Aorta (tissue), 5 donors: Measurements from ENCODE around the gene ROBO1. TPM values are rescaled to one million over a fixed set of nuclear protein-coding genes. Genes with fewer than 3 reads are reported as not detected.

ENCODE experiments used
- ATAC-seq: fragments of 200-7000 bp; cut with Tn5 transposase; one replicate; pipeline ENCODE4 v1.9.1; 2022; ENCODE audit warnings: moderate library complexity; ENCODE audit not compliant: low FRiP score
- DNase-seq, 2 donors: peaks; one replicate each; pipeline ENCODE4 v3.0.0-alpha.2; 2020
- H3K27ac ChIP-seq, 2 donors: one replicate each; pipeline ENCODE4 v1.5.1; 2013; ENCODE audit warnings: low read length in 2 of 2, mild to moderate bottlenecking in 2 of 2, moderate library complexity in 2 of 2, control low read depth in 1 of 2, inconsistent platforms in 1 of 2, low read depth in 1 of 2
- H3K27me3 ChIP-seq, 2 donors: one replicate each; pipeline ENCODE4 v1.6.1; 2013; ENCODE audit warnings: control low read depth in 1 of 2, low read length in 1 of 2, mild to moderate bottlenecking in 1 of 2, moderate library complexity in 1 of 2; ENCODE audit not compliant: insufficient read depth in 2 of 2, control insufficient read depth in 1 of 2
- H3K36me3 ChIP-seq, 2 donors: one replicate each; pipeline ENCODE4 v1.6.1; 2013; ENCODE audit warnings: control low read depth in 1 of 2, low read length in 1 of 2, mild to moderate bottlenecking in 1 of 2; ENCODE audit not compliant: insufficient read depth in 2 of 2, control insufficient read depth in 1 of 2
- H3K4me1 ChIP-seq, 2 donors: one replicate each; pipeline ENCODE4 v1.6.1; 2013; ENCODE audit warnings: low read length in 2 of 2, control low read depth in 1 of 2, mild to moderate bottlenecking in 1 of 2, moderate library complexity in 1 of 2; ENCODE audit not compliant: insufficient read depth in 2 of 2, control insufficient read depth in 1 of 2
- H3K4me3 ChIP-seq, 2 donors: one replicate each; pipeline ENCODE4 v1.5.1; 2013; ENCODE audit warnings: low read length in 2 of 2, control low read depth in 1 of 2, mild to moderate bottlenecking in 1 of 2
- H3K9me3 ChIP-seq: one replicate; pipeline ENCODE4 v1.6.1; 2013; ENCODE audit warnings: mild to moderate bottlenecking, low read length; ENCODE audit not compliant: control insufficient read depth
- WGBS, 2 donors: extraction: QIAGEN DNeasy Blood & Tissue Kit; methylation state at CpG; one replicate each; pipeline ENCODE4 v1.1.7; 2013; 5-methylcytosine and 5-hydroxymethylcytosine counted together
- intact Hi-C, 2 donors: fragments of 100-400 bp; cut with DNase I; formaldehyde crosslinking; loops; one replicate each; pipeline versions ENCODE4 v1.14.2 to v1.15.0; 2022
- polyA plus RNA-seq, 2 donors: library from polyadenylated mRNA; stranded (reverse); fragments of 200-250 nt; gene quantifications; one replicate each; pipeline ENCODE4 v1.2.3, GENCODE V29; 2013
- total RNA-seq, 2 donors: library from RNA; stranded (reverse); fragmentation: NEBNext Ultra II Directional; extraction: Animal tissue kit (Norgen Biotek cat#: 25700); gene quantifications; one replicate each; pipeline ENCODE4 v1.2.1, GENCODE V29; 2021
- donor health status: healthy with polysubstance abuse.
- donor health status: Bipolar disorder and iron deficiency.
- donor health status: DM: no; HTN: no; CAD: no.
- donor health status: DM: no; HTN: no; CAD: no.
- donor health status: DM: yes; HTN: yes; CAD: no.

Gene ROBO1
- total and polyA plus RNA-seq, 4 donors, result 2.1 to 33.1 (median 16.6) TPM

GRCh38 chr3:79361748-79362378 lies 405.9 kb downstream of the ROBO1 start:
- Histone ChIP-seq H3K4me3 (no peak overlapping the region), H3K9me3 (no peaks in the 10 kb centered on the region), H3K27ac (no peak overlapping the region), H3K36me3 (no peaks in the 10 kb centered on the region), H3K4me1 (no peaks in the 10 kb centered on the region), H3K27me3 (no peaks in the 10 kb centered on the region)
- intact Hi-C loops, result loop anchor here in 1 of 2 donors (10.0 kb wide), 1 partner anchor 247 kb away; no protein-coding TSS in a partner anchor
- DNase-seq (no peak), ATAC-seq (no peak)
- 19 to 20% methylated on average over 7 of the region's 7 CpGs for WGBS, 2 donors

DNA sequence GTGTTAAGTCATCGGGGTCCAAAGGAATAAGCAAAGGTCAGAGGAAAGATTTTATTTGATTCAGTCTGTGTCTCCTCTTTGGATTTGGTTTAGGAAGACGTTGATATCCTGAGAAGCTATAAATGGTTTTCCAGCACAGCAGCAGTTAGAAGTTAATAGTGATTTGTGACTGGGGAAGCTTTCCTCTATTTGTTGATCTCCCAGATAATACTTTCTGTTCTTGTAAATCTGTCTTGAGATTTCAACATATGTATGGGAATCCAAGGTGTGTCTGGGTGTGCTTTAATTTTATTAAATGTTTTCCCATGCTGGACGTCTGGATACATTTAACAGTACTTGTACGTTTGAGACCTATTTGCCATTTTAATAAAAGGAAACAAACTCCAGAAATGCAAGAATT lies 409.5 kb downstream of the ROBO1 start:
- Histone ChIP-seq H3K4me3 (no peak overlapping the region), H3K27ac (no peak overlapping the region), H3K9me3 (no peaks in the 10 kb centered on the region), H3K4me1 (no peaks in the 10 kb centered on the region), H3K27me3 (no peaks in the 10 kb centered on the region), H3K36me3 (no peaks in the 10 kb centered on the region)
- DNase-seq, result no peak
- no peak for ATAC-seq
- intact Hi-C loops, result no loop called here
- 72 to 80% methylated on average over 4 of the region's 4 CpGs for whole genome bisulfite sequencing, 2 donors

DNA sequence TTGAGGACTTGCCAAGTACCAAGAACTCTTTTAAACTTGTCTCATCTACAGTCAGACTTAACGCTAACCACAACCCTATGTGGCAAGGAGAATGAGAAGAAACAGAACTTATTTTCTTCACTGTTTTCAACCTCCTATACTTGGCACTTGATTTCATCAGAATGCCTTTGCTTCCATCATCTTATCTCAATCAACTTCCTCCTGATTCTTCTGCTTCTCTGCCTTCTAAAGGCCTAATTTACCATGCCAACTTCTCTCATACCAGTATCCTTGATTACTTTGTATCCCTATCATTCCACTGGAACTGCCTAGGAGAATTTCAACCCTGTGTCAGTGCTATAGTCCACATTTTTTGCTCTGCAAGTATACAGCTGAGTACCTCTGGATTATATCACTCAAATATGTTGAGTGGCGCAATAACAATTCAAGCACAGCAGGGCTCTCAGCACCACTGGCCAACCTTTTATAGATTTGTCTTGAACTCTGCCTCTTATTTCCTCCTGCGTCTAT lies 413.6 kb downstream of the ROBO1 start:
- no peaks in the 10 kb centered on the region for H3K4me1 ChIP-seq
- H3K27ac ChIP-seq, result no peak overlapping the region
- no peak overlapping the region for H3K4me3 ChIP-seq
- no peaks in the 10 kb centered on the region for H3K36me3 ChIP-seq
- WGBS, 2 donors, result 48 to 50% methylated on average over 3 of the region's 3 CpGs
- intact Hi-C loops, result no loop called here
- ATAC-seq, result no peak
- H3K27me3 ChIP-seq, result no peaks in the 10 kb centered on the region
- no peak for DNase-seq
- H3K9me3 ChIP-seq, result no peaks in the 10 kb centered on the region

DNA sequence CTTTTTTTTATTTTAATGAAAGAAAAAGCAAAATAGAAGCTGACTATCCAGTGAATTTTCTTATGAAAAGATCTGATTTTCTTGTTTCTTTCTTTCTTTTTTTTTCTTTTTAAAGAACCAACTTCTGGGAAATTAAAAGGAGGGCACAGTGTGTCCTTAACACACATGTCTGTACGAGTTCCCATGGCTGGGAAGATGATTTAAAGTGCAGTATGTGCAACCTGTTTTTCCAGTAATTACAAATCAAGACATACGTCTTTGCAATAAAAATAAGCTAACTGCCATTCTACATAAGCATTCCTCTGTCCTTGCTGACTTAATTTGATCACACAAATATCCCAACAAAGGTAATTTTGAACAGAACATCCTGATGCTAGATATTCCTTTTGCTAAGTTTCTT lies 416.1 kb downstream of the ROBO1 start:
- intact Hi-C loops, result no loop called here
- no peak for ATAC-seq
- no peaks in the 10 kb centered on the region for H3K9me3 ChIP-seq
- no peaks in the 10 kb centered on the region for H3K27me3 ChIP-seq
- WGBS, 2 donors, result 58 to 75% methylated on average over 2 of the region's 2 CpGs
- no peak for DNase-seq
- no peak overlapping the region for H3K4me3 ChIP-seq
- no peaks in the 10 kb centered on the region for H3K36me3 ChIP-seq
- no peak overlapping the region for H3K27ac ChIP-seq
- H3K4me1 ChIP-seq, result no peaks in the 10 kb centered on the region

DNA sequence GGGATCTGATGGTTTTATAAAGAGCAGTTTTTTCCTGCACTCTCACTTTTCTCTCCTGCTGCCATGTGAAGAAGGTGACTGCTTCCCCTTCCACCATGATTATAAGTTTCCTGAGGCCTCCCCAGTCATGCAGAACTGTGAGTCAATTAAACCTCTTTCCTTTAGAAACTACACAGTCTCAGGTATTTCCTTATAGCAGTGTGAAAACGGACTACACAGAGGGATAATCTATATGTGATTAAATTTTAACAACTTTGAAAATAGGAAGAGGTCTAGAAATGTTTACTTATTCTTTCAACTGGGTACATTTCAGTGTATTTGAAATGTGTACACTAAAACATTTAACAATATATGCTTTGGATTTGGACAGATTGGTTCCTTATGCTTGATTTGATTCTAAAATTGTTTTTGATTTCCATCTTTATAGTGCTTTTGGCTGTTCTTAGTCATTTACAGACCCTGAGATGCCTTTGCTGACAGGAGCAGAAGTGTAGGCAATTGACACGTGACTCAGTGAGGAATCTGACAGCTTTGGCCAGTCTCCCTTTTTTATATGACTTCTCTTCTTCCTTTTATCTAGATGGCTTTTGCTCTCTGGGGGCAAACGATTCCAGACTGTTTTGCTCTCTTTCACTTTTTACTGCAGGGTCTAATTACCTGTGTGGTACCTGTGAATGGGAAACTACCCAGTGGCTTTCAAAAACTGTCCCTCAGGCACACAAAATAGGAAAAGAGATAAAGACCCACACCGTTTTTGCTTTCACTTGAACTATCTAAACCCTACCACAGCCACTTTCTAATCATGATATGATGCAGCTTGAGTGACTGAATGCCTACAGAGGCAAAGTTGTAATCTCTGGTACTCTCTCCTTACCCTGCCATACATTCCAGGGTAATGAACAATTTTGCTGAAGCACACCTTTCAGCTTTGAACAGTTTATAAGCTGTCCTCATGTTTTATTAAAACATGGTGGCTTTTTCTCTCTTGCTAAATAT lies 422.6 kb downstream of the ROBO1 start:
- ATAC-seq (no peak), DNase-seq (no peak)
- Histone ChIP-seq H3K4me3 (no peak overlapping the region), H3K9me3 (no peaks in the 10 kb centered on the region), H3K27ac (no peak overlapping the region), H3K36me3 (no peaks in the 10 kb centered on the region), H3K4me1 (no peaks in the 10 kb centered on the region), H3K27me3 (no peaks in the 10 kb centered on the region)
- WGBS, 2 donors, result 28 to 34% methylated on average over 4 of the region's 4 CpGs
- intact Hi-C loops, result no loop called here

GRCh38 chr3:79341961-79342360 lies 425.8 kb downstream of the ROBO1 start:
- H3K27ac ChIP-seq, result no peak overlapping the region
- ATAC-seq, result no peak
- no peaks in the 10 kb centered on the region for H3K9me3 ChIP-seq
- H3K4me3 ChIP-seq, result no peak overlapping the region
- H3K36me3 ChIP-seq, result no peaks in the 10 kb centered on the region
- intact Hi-C loops, result no loop called here
- H3K27me3 ChIP-seq, result no peaks in the 10 kb centered on the region
- no peak for DNase-seq
- no peaks in the 10 kb centered on the region for H3K4me1 ChIP-seq

- Histone ChIP-seq H3K9me3 (no peaks in the 10 kb centered on the region), H3K27ac (no peak overlapping the region), H3K4me3 (no peak overlapping the region), H3K36me3 (no peaks in the 10 kb centered on the region), H3K4me1 (no peaks in the 10 kb centered on the region), H3K27me3 (no peaks in the 10 kb centered on the region)
- intact Hi-C loops, result no loop called here
- WGBS, 2 donors, result 65 to 78% methylated on average over 3 of the region's 3 CpGs
- no peak for DNase-seq
- ATAC-seq, result no peak
Measured at GRCh38 chr3:79339846-79340245, 428.0 kb downstream of the ROBO1 start.

DNA sequence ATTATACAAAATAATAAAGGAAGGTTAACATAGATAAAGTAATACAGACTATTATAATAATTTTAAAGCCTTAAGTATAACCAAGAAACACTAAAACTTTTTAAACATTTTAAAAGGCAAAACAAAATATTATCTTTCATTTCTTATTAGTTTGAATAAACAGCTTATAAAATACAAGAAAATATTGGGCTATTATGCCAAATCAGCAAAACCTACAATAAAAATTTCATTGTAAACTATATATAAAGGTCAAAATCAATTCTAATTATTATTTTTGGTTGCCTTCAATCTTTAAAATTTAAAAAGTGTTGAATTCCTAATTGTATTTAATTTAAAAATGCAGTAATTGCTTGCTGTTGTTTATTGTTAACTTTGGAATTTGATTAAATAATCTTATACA lies 430.0 kb downstream of the ROBO1 start:
- ATAC-seq (no peak), DNase-seq (no peak)
- H3K4me1 ChIP-seq, result no peaks in the 10 kb centered on the region
- intact Hi-C loops, result no loop called here
- no peak overlapping the region for H3K27ac ChIP-seq
- H3K4me3 ChIP-seq, result no peak overlapping the region
- H3K36me3 ChIP-seq, result no peaks in the 10 kb centered on the region
- H3K27me3 ChIP-seq, result no peaks in the 10 kb centered on the region
- no peaks in the 10 kb centered on the region for H3K9me3 ChIP-seq

GRCh38 chr3:79329154-79329553 lies 438.6 kb downstream of the ROBO1 start:
- no peaks in the 10 kb centered on the region for H3K27me3 ChIP-seq
- H3K4me3 ChIP-seq, result no peak overlapping the region
- H3K36me3 ChIP-seq, result no peaks in the 10 kb centered on the region
- H3K9me3 ChIP-seq, result no peaks in the 10 kb centered on the region
- 83 to 84% methylated on average over 2 of the region's 2 CpGs for WGBS, 2 donors
- H3K27ac ChIP-seq, result no peak overlapping the region
- no peaks in the 10 kb centered on the region for H3K4me1 ChIP-seq
- ATAC-seq (no peak), DNase-seq (no peak)
- intact Hi-C loops, result no loop called here
